Nephron progenitor cell (in vitro differentiated cells): ENCODE measurements around the gene GSTM4.
"Not testable (repeated sequence)": the region's sequence is repeated elsewhere in the genome, so short reads cannot be mapped to it uniquely, and the experiment has no call there.

Experiments used
- DNase-seq: peaks from one replicate; pipeline ENCODE4 v3.0.0; 2021
- H3K27ac Mint-ChIP-seq: 2 replicates; pipeline ENCODE4 v1.8.0; 2021; ENCODE audit warnings: mild to moderate bottlenecking, moderate library complexity, mixed read lengths
- H3K27me3 Mint-ChIP-seq: 2 replicates; pipeline ENCODE4 v1.8.0; 2021; ENCODE audit warnings: mild to moderate bottlenecking, low read depth, mixed read lengths; ENCODE audit not compliant: poor library complexity
- H3K36me3 Mint-ChIP-seq: 2 replicates; pipeline ENCODE4 v1.8.0; 2021; ENCODE audit warnings: low read depth, mixed read lengths
- H3K4me1 Mint-ChIP-seq: 2 replicates; pipeline ENCODE4 v1.8.0; 2021; ENCODE audit warnings: mixed read lengths
- H3K4me3 Mint-ChIP-seq: 2 replicates; pipeline ENCODE4 v1.8.0; 2021; ENCODE audit warnings: mild to moderate bottlenecking, moderate library complexity, mixed read lengths
- H3K9me3 Mint-ChIP-seq: 2 replicates; pipeline ENCODE4 v1.8.0; 2021; ENCODE audit warnings: mild to moderate bottlenecking, moderate library complexity, mixed read lengths
- CTCF ChIP-seq: fragments of 200-600 bp; sonication (generic); IDR thresholded peaks from 2 replicates; pipeline ENCODE4 v1.5.0; 2021; ENCODE audit warnings: antibody characterized with exemption

GSTM4 gene

GRCh38 chr1:109671067-109671466, 15.2 kb downstream of the GSTM4 start:
- TF ChIP-seq CTCF = no peak

GRCh38 chr1:109673861-109674260, 18.0 kb downstream of the GSTM4 start:
- H3K27me3 Mint-ChIP-seq, H3K27ac Mint-ChIP-seq, H3K4me3 Mint-ChIP-seq, H3K4me1 Mint-ChIP-seq, DNase-seq, H3K9me3 Mint-ChIP-seq: not testable (repeated sequence)
- peaks cover 36% of the 10 kb centered on the region for H3K36me3 Mint-ChIP-seq

More at GRCh38 chr1:109671067-109671466, 15.2 kb downstream of the GSTM4 start:
- Mint-ChIP-seq H3K27me3 (peaks cover 4% of the 10 kb centered on the region), H3K36me3 (peaks cover 32% of the 10 kb centered on the region), H3K9me3 (no peaks in the 10 kb centered on the region), H3K4me1 (peaks cover 18% of the 10 kb centered on the region), H3K27ac (no peak overlapping the region), H3K4me3 (no peak overlapping the region)
- DNase-seq = no peak

GRCh38 chr1:109676683-109677381, 20.9 kb downstream of the GSTM4 start:
- H3K27me3 Mint-ChIP-seq, H3K4me3 Mint-ChIP-seq, H3K4me1 Mint-ChIP-seq, H3K27ac Mint-ChIP-seq, DNase-seq, H3K9me3 Mint-ChIP-seq: not testable (repeated sequence)
- peaks cover 16% of the 10 kb centered on the region for H3K36me3 Mint-ChIP-seq

GRCh38 chr1:109677459-109677858, 21.6 kb downstream of the GSTM4 start:
- no peaks in the 10 kb centered on the region for H3K9me3 Mint-ChIP-seq
- no peak overlapping the region for H3K27ac Mint-ChIP-seq
- H3K36me3 Mint-ChIP-seq = peaks cover 12% of the 10 kb centered on the region
- H3K27me3 Mint-ChIP-seq = no peaks in the 10 kb centered on the region
- no peak for DNase-seq
- H3K4me1 Mint-ChIP-seq = no peaks in the 10 kb centered on the region
- TF ChIP-seq CTCF = no peak
- H3K4me3 Mint-ChIP-seq = no peak overlapping the region

- not testable (repeated sequence) for H3K9me3 Mint-ChIP-seq, H3K4me1 Mint-ChIP-seq, DNase-seq, H3K27me3 Mint-ChIP-seq, H3K36me3 Mint-ChIP-seq, H3K27ac Mint-ChIP-seq, H3K4me3 Mint-ChIP-seq
Observed at GRCh38 chr1:109678637-109679036, 22.7 kb downstream of the GSTM4 start.

GRCh38 chr1:109684777-109685176, 28.9 kb downstream of the GSTM4 start:
- not testable (repeated sequence) for H3K27me3 Mint-ChIP-seq, DNase-seq, H3K36me3 Mint-ChIP-seq, H3K27ac Mint-ChIP-seq, H3K4me3 Mint-ChIP-seq, H3K9me3 Mint-ChIP-seq, H3K4me1 Mint-ChIP-seq

- H3K4me1 Mint-ChIP-seq, H3K27me3 Mint-ChIP-seq, H3K4me3 Mint-ChIP-seq, H3K36me3 Mint-ChIP-seq, DNase-seq, H3K9me3 Mint-ChIP-seq, H3K27ac Mint-ChIP-seq: not testable (repeated sequence)
Observed at GRCh38 chr1:109685399-109685798, 29.5 kb downstream of the GSTM4 start.

- not testable (repeated sequence) for H3K27me3 Mint-ChIP-seq, H3K27ac Mint-ChIP-seq, H3K4me3 Mint-ChIP-seq, H3K4me1 Mint-ChIP-seq, H3K9me3 Mint-ChIP-seq, H3K36me3 Mint-ChIP-seq, DNase-seq
Observed at GRCh38 chr1:109685890-109686289, 30.0 kb downstream of the GSTM4 start.

GRCh38 chr1:109687109-109687508, 31.2 kb downstream of the GSTM4 start:
- H3K4me3 Mint-ChIP-seq = peak overlapping the region; percentile 81
- not testable (repeated sequence) for H3K27ac Mint-ChIP-seq, H3K9me3 Mint-ChIP-seq, H3K36me3 Mint-ChIP-seq, H3K27me3 Mint-ChIP-seq, DNase-seq, H3K4me1 Mint-ChIP-seq
